H9 (cell line): Measurements from ENCODE around the gene CALY. TPM values are rescaled to one million over a fixed set of nuclear protein-coding genes. Genes with fewer than 3 reads are reported as not detected.

Experiments used
- DNase-seq: peaks from one replicate; pipeline ENCODE4 v3.0.0-alpha.2; 2017
- H2AFZ ChIP-seq: one replicate; pipeline ENCODE4 v1.6.1; 2013; ENCODE audit warnings: mild to moderate bottlenecking, low read length, control low read depth, moderate library complexity
- H2AK5ac ChIP-seq: 2 replicates; pipeline ENCODE4 v1.6.1; 2013; ENCODE audit warnings: low read length, control low read depth, mixed read lengths; ENCODE audit not compliant: insufficient read length
- H2BK120ac ChIP-seq: one replicate; pipeline ENCODE4 v1.6.1; 2013; ENCODE audit warnings: low read depth, mild to moderate bottlenecking, low read length, control low read depth, inconsistent platforms; ENCODE audit not compliant: poor library complexity, severe bottlenecking
- H2BK12ac ChIP-seq: 2 replicates; pipeline ENCODE4 v1.6.1; 2013; ENCODE audit warnings: low read length, control low read depth, mixed read lengths, low read depth; ENCODE audit not compliant: insufficient read length
- H2BK15ac ChIP-seq: 2 replicates; pipeline ENCODE4 v1.6.1; 2013; ENCODE audit warnings: low read depth, low read length, control low read depth
- H2BK20ac ChIP-seq: one replicate; pipeline ENCODE4 v1.6.1; 2013; ENCODE audit warnings: low read depth, mild to moderate bottlenecking, low read length, control low read depth, inconsistent platforms; ENCODE audit not compliant: poor library complexity, severe bottlenecking
- H2BK5ac ChIP-seq: 2 replicates; pipeline ENCODE4 v1.6.1; 2013; ENCODE audit warnings: low read length, control low read depth, mixed read lengths; ENCODE audit not compliant: insufficient read length
- H3K14ac ChIP-seq: 2 replicates; pipeline ENCODE4 v1.6.1; 2013; ENCODE audit warnings: low read length, control low read depth; ENCODE audit not compliant: insufficient read depth
- H3K18ac ChIP-seq: 2 replicates; pipeline ENCODE4 v1.6.1; 2013; ENCODE audit warnings: low read depth, mild to moderate bottlenecking, mixed read lengths, low read length, control low read depth; ENCODE audit not compliant: insufficient read length
- H3K23ac ChIP-seq: 2 replicates; pipeline ENCODE4 v1.6.1; 2013; ENCODE audit warnings: low read length, control low read depth, mixed read lengths, low read depth; ENCODE audit not compliant: insufficient read length
- H3K23me2 ChIP-seq: 2 replicates; pipeline ENCODE4 v1.6.1; 2013; ENCODE audit warnings: low read depth, mild to moderate bottlenecking, mixed read lengths, low read length, control low read depth; ENCODE audit not compliant: insufficient read length, poor library complexity, severe bottlenecking
- H3K27ac ChIP-seq: 2 replicates; pipeline ENCODE4 v1.5.1; 2013; ENCODE audit warnings: low read length, control low read depth, mixed read lengths, low read depth; ENCODE audit not compliant: insufficient read length
- H3K27me3 ChIP-seq: 2 replicates; pipeline ENCODE4 v1.6.1; 2013; ENCODE audit warnings: low read length, control low read depth, inconsistent platforms; ENCODE audit not compliant: insufficient read depth
- H3K4ac ChIP-seq: 2 replicates; pipeline ENCODE4 v1.6.1; 2013; ENCODE audit warnings: low read depth, mild to moderate bottlenecking, control low read depth, inconsistent platforms, low read length, moderate library complexity
- H3K4me1 ChIP-seq: 2 replicates; pipeline ENCODE4 v1.6.1; 2013; ENCODE audit warnings: low read length, control low read depth, inconsistent platforms; ENCODE audit not compliant: insufficient read depth
- H3K4me2 ChIP-seq: 2 replicates; pipeline ENCODE4 v1.6.1; 2013; ENCODE audit warnings: low read length, control low read depth, mixed read lengths; ENCODE audit not compliant: insufficient read length, insufficient read depth
- H3K56ac ChIP-seq: 2 replicates; pipeline ENCODE4 v1.6.1; 2013; ENCODE audit warnings: low read depth, mild to moderate bottlenecking, mixed read lengths, low read length, control low read depth; ENCODE audit not compliant: insufficient read length
- H3K79me1 ChIP-seq: 2 replicates; pipeline ENCODE4 v1.6.1; 2013; ENCODE audit warnings: low read depth, mild to moderate bottlenecking, moderate library complexity, low read length, control low read depth, inconsistent platforms; ENCODE audit not compliant: insufficient read depth, poor library complexity, severe bottlenecking
- H3K79me2 ChIP-seq: 2 replicates; pipeline ENCODE4 v1.6.1; 2013; ENCODE audit warnings: low read length, control low read depth, inconsistent platforms; ENCODE audit not compliant: insufficient read depth
- H3K9ac ChIP-seq: 2 replicates; pipeline ENCODE4 v1.6.1; 2013; ENCODE audit warnings: low read length, control low read depth, mixed read lengths; ENCODE audit not compliant: insufficient read length; ENCODE audit errors: extremely low read depth
- H3K9me3 ChIP-seq: one replicate; pipeline ENCODE4 v1.6.1; 2013; ENCODE audit warnings: low read depth, low read length, inconsistent platforms; ENCODE audit not compliant: control insufficient read depth
- H3T11ph ChIP-seq: one replicate; pipeline ENCODE4 v1.6.1; 2013; ENCODE audit warnings: mild to moderate bottlenecking, low read length, control low read depth, inconsistent platforms
- H4K20me1 ChIP-seq: one replicate; pipeline ENCODE4 v1.6.1; 2013; ENCODE audit not compliant: control insufficient read depth, insufficient read length, insufficient read depth
- H4K5ac ChIP-seq: 2 replicates; pipeline ENCODE4 v1.6.1; 2013; ENCODE audit warnings: low read depth, mild to moderate bottlenecking, mixed read lengths, low read length, control low read depth; ENCODE audit not compliant: insufficient read length
- H4K8ac ChIP-seq: replicated peaks from 2 replicates; pipeline ENCODE4 v1.6.1; 2013; ENCODE audit warnings: low read length, control low read depth, mixed read lengths, low read depth; ENCODE audit not compliant: insufficient read length
- H4K91ac ChIP-seq: 2 replicates; pipeline ENCODE4 v1.6.1; 2013; ENCODE audit warnings: low read depth, mild to moderate bottlenecking, moderate library complexity, mixed read lengths, low read length, control low read depth; ENCODE audit not compliant: insufficient read length
- H3K27ac Mint-ChIP-seq, 3 experiments: 2 replicates in 2 of 3; 3 replicates in 1 of 3; pipeline ENCODE4 v1.8.0; 2020 to 2021; ENCODE audit warnings: mixed read lengths in 3 of 3, mild to moderate bottlenecking in 1 of 3, moderate library complexity in 1 of 3
- H3K27me3 Mint-ChIP-seq: 2 replicates; pipeline ENCODE4 v1.8.0; 2021; ENCODE audit warnings: low read depth, mild to moderate bottlenecking, moderate library complexity, mixed read lengths
- H3K36me3 Mint-ChIP-seq, 3 experiments: 2 replicates in 2 of 3; 3 replicates in 1 of 3; pipeline ENCODE4 v1.8.0; 2020 to 2021; ENCODE audit warnings: low read depth in 3 of 3, mixed read lengths in 3 of 3; ENCODE audit not compliant: insufficient read depth in 1 of 3
- H3K4me1 Mint-ChIP-seq, 2 experiments: 2 replicates each; pipeline ENCODE4 v1.8.0; 2020; ENCODE audit warnings: mixed read lengths in 2 of 2
- H3K4me3 Mint-ChIP-seq, 2 experiments: 2 replicates in 1 of 2; 3 replicates in 1 of 2; pipeline ENCODE4 v1.8.0; 2020 to 2021; ENCODE audit warnings: mild to moderate bottlenecking in 2 of 2, mixed read lengths in 2 of 2, moderate library complexity in 1 of 2
- H3K9me3 Mint-ChIP-seq, 2 experiments: 2 replicates in 1 of 2; 3 replicates in 1 of 2; pipeline ENCODE4 v1.8.0; 2020; ENCODE audit warnings: mild to moderate bottlenecking in 2 of 2, mixed read lengths in 2 of 2, moderate library complexity in 1 of 2
- WGBS: extraction: QIAGEN DNeasy Blood & Tissue Kit; methylation state at CpG from one replicate; pipeline ENCODE4 v1.1.7; 2013; ENCODE audit warnings: missing lambda C conversion rate, low lambda C conversion rate, mixed read lengths; ENCODE audit not compliant: insufficient read length; ENCODE audit errors: extremely low coverage; 5-methylcytosine and 5-hydroxymethylcytosine counted together
- total RNA-seq: library from RNA; stranded (reverse); gene quantifications from 2 replicates; pipeline ENCODE4 v1.2.1, GENCODE V29; 2021
- TF ChIP-seq, protein P1 (sequence below): fragments of 200-600 bp; sonication (generic); conservative IDR thresholded peaks from 3 replicates; pipeline ENCODE4 v1.8.0; 2021; ENCODE audit warnings: antibody characterized with exemption, mild to moderate bottlenecking

Gene CALY
- total RNA-seq, 1 experiment from 2014 or later: 2.9 TPM

DNA sequence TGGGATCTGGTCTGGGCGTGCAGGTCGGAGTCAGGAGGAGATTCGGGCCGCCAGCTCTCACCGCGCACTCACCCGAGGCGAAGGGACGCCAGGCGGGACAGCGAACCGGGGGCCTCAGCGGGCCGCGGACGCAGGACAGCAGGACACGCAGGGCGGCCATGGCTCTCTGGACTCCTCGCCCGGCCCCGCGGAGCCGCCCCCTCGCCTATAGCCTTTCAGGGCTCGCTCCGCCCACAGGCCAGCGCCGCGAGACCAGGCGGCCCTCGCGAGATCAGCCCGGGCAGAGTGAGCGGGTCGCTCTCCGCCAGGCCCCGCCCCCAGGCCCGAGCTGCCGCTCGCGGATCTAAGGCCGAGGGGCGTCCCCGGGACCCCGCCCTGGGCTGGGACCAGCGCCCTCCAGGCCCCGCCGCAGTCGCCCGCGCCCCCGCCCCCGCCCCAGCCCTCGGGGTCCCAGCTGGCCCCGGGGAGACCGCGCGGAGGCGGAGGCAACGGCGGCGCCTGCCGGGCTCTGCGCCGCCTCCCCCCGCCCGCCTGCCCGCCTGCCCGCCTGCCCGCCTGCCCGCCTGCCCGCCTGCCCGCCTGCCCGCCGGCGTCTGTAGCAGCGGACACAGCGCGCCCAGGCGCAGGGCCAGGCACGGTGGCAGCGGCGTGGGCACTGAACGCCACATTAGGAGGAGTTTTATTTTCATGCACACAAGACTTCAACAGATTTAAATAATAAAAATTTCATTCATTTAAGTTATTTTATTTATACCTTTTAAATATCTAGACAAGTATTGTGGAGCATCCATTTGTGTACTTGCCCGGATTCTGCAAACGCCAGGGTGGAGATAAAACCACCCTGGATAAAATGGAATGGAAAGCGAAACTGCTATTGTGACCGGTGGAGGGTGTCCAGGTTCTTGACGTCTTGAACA lies 36.7 kb upstream of the CALY start, which contains the start of gene ECHS1:
ECHS1 (minus strand) TSS at position 181 of the 917 bp plus-strand sequence; CDS start at position 160, 21 bp downstream.
- H4K20me1 ChIP-seq: no peaks in the 10 kb centered on the region
- H3K18ac ChIP-seq: no peak within 1 kb of the TSS
- H4K8ac ChIP-seq: no peak within 1 kb of the TSS
- no peak within 1 kb of the TSS for H4K5ac ChIP-seq
- H3K14ac ChIP-seq: no peak within 1 kb of the TSS
- H2BK5ac ChIP-seq: no peak within 1 kb of the TSS
- no peak within 1 kb of the TSS for H2BK120ac ChIP-seq
- H3K9me3 ChIP-seq: no peaks in the 10 kb centered on the region
- no peak within 1 kb of the TSS for H2BK20ac ChIP-seq
- H2BK12ac ChIP-seq: no peak within 1 kb of the TSS
- DNase-seq: peak; percentile 96
- Mint-ChIP-seq H3K4me1 (peaks cover 2 to 7% of the 10 kb centered on the region in 2 experiments; a peak in 3 of 4 replicates), H3K9me3 (peaks cover 0 to 2% of the 10 kb centered on the region in 2 experiments; a peak in 2 of 5 replicates), H3K27ac (peak within 1 kb of the TSS; percentile 62 to 76 (median 75); a peak in 3 of 7 replicates), H3K36me3 (peaks cover 11 to 30% (median 28%) of the 10 kb centered on the region in 3 experiments; a peak in 6 of 7 replicates), H3K27me3 (peaks cover 47% of the 10 kb centered on the region), H3K4me3 (peak within 1 kb of the TSS; percentile 82 to 94)
- H3K79me1 ChIP-seq: no peaks in the 10 kb centered on the region
- no peak within 1 kb of the TSS for H3K23ac ChIP-seq
- no peak within 1 kb of the TSS for H3K56ac ChIP-seq
- peak within 1 kb of the TSS; percentile 48 for H3K4me2 ChIP-seq
- no peak within 1 kb of the TSS for H3K27ac ChIP-seq
- peaks cover 18% of the 10 kb centered on the region for H3K27me3 ChIP-seq
- WGBS: no CpG with 5 or more reads among the region's 89 CpGs
- H3K23me2 ChIP-seq: peaks cover 6% of the 10 kb centered on the region
- no peak within 1 kb of the TSS for H3T11ph ChIP-seq
- H4K91ac ChIP-seq: no peak within 1 kb of the TSS
- TF ChIP-seq, protein P1, sequence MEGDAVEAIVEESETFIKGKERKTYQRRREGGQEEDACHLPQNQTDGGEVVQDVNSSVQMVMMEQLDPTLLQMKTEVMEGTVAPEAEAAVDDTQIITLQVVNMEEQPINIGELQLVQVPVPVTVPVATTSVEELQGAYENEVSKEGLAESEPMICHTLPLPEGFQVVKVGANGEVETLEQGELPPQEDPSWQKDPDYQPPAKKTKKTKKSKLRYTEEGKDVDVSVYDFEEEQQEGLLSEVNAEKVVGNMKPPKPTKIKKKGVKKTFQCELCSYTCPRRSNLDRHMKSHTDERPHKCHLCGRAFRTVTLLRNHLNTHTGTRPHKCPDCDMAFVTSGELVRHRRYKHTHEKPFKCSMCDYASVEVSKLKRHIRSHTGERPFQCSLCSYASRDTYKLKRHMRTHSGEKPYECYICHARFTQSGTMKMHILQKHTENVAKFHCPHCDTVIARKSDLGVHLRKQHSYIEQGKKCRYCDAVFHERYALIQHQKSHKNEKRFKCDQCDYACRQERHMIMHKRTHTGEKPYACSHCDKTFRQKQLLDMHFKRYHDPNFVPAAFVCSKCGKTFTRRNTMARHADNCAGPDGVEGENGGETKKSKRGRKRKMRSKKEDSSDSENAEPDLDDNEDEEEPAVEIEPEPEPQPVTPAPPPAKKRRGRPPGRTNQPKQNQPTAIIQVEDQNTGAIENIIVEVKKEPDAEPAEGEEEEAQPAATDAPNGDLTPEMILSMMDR: no peak
- no peak within 1 kb of the TSS for H2AK5ac ChIP-seq
- no peak within 1 kb of the TSS for H2AFZ ChIP-seq
- H2BK15ac ChIP-seq: no peak within 1 kb of the TSS
- peak within 1 kb of the TSS; percentile 45 for H3K9ac ChIP-seq
- no peak within 1 kb of the TSS for H3K4ac ChIP-seq
- no peaks in the 10 kb centered on the region for H3K79me2 ChIP-seq
- no peaks in the 10 kb centered on the region for H3K4me1 ChIP-seq
